ENCODE data around the gene ALOX5.

DNA sequence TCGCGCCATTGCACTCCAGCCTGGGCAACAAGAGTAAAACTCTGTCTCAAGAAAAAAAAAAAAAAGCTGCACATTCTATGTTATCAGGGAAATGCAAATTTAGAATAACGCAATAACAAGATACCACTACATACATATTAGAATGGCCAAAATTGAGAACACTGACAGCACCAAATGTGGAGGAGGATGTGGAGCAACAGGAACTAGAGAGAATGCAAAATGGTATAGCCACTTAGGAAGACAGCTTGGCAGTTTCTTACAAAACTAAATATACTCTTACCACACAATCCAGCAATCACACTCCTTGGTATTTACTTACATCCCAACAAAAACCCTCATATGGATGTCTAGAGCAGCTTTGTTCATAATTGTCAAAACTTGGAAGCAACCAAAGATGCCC is 76.8 kb downstream of the ALOX5 start:
- TF ChIP-seq CTCF (IDR thresholded peaks at IDR 0.05) (no peak), EP300 (IDR thresholded peaks at IDR 0.05) (no peak), POLR2AphosphoS5 (IDR thresholded peaks at IDR 0.05) (no peak), POLR2A (IDR thresholded peaks at IDR 0.05) (no peak)
